ENCODE measurements around the gene ZNF683. TPM values are rescaled to one million over a fixed set of nuclear protein-coding genes. Genes with fewer than 3 reads are reported as not detected.

The ZNF683 gene
- total and polyA plus RNA-seq, 4 donors: 0.09 to 0.17 TPM; not detected in 2

- Histone ChIP-seq H3K27ac (ENCODE audit: low read depth in 1 of 2, low read length in 2 of 2) (no peak overlapping the region), H3K9ac (ENCODE audit: low read depth in 1 of 2, low read length in 2 of 2) (no peak overlapping the region), H3K36me3 (ENCODE audit: control insufficient read depth in 4 of 4, insufficient read depth in 3 of 4, low read depth in 1 of 4, low read length in 3 of 4) (no peaks in the 10 kb centered on the region), H3K4me3 (ENCODE audit: low read depth in 1 of 3, low read length in 3 of 3) (no peak overlapping the region), H3K4me1 (ENCODE audit: control insufficient read depth in 4 of 4, insufficient read depth in 4 of 4, low read length in 3 of 4) (peaks cover 3 to 10% (median 4%) of the 10 kb centered on the region in 4 donors), H3K9me3 (ENCODE audit: control insufficient read depth in 4 of 4, low read length in 3 of 4) (no peaks in the 10 kb centered on the region), H3K27me3 (ENCODE audit: control insufficient read depth in 4 of 4, insufficient read depth in 4 of 4, low read length in 3 of 4) (no peaks in the 10 kb centered on the region)
- TF ChIP-seq FOXA1 (IDR thresholded peaks at IDR 0.05): no peak
- no peak for TF ChIP-seq RAD21 (IDR thresholded peaks at IDR 0.05)
- no peak for TF ChIP-seq YY1 (IDR thresholded peaks at IDR 0.05)
- no peak for TF ChIP-seq GABPA (IDR thresholded peaks at IDR 0.05 in 1 of 2, conservative IDR thresholded peaks at IDR 0.05 in 1 of 2)
- TF ChIP-seq NR2F2 (IDR thresholded peaks at IDR 0.05): no peak
- no peak for TF ChIP-seq SP1 (IDR thresholded peaks at IDR 0.05)
- no peak for TF ChIP-seq JUND (IDR thresholded peaks at IDR 0.05)
- TF ChIP-seq CTCF (IDR thresholded peaks at IDR 0.05; ENCODE audit: low read depth, low read length, missing input control): no peak
- no peak for TF ChIP-seq EGR1 (IDR thresholded peaks at IDR 0.05; ENCODE audit: low read depth in 2 of 2)
- TF ChIP-seq HNF4A (conservative IDR thresholded peaks at IDR 0.05): no peak
- TF ChIP-seq, protein P1, sequence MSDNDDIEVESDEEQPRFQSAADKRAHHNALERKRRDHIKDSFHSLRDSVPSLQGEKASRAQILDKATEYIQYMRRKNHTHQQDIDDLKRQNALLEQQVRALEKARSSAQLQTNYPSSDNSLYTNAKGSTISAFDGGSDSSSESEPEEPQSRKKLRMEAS (IDR thresholded peaks at IDR 0.05): no peak
- TF ChIP-seq, protein P2, sequence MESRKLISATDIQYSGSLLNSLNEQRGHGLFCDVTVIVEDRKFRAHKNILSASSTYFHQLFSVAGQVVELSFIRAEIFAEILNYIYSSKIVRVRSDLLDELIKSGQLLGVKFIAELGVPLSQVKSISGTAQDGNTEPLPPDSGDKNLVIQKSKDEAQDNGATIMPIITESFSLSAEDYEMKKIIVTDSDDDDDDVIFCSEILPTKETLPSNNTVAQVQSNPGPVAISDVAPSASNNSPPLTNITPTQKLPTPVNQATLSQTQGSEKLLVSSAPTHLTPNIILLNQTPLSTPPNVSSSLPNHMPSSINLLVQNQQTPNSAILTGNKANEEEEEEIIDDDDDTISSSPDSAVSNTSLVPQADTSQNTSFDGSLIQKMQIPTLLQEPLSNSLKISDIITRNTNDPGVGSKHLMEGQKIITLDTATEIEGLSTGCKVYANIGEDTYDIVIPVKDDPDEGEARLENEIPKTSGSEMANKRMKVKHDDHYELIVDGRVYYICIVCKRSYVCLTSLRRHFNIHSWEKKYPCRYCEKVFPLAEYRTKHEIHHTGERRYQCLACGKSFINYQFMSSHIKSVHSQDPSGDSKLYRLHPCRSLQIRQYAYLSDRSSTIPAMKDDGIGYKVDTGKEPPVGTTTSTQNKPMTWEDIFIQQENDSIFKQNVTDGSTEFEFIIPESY (IDR thresholded peaks at IDR 0.05): no peak
- no peak for TF ChIP-seq REST (IDR thresholded peaks at IDR 0.05)
- TF ChIP-seq, protein P3, sequence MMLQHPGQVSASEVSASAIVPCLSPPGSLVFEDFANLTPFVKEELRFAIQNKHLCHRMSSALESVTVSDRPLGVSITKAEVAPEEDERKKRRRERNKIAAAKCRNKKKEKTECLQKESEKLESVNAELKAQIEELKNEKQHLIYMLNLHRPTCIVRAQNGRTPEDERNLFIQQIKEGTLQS (IDR thresholded peaks at IDR 0.05): no peak
- no peak for TF ChIP-seq FOXA2 (IDR thresholded peaks at IDR 0.05)
- no peak for TF ChIP-seq RXRA (IDR thresholded peaks at IDR 0.05)
- no peak for TF ChIP-seq HNF4G (IDR thresholded peaks at IDR 0.05)
- no peak for TF ChIP-seq TAF1 (conservative IDR thresholded peaks at IDR 0.05)
- no peak for DNase-seq (ENCODE audit: low spot score)
- 89% methylated on average over 12 of the region's 12 CpGs for WGBS
These were observed 10.9 kb downstream of the ZNF683 start for GRCh38 chr1:26361605-26362122.

Measured in liver (tissue), 9 donors.